Kidney epithelial cell (primary cell): ENCODE measurements around the gene ITPKB. TPM values are rescaled to one million over a fixed set of nuclear protein-coding genes. Genes with fewer than 3 reads are reported as not detected.

Experiments
- DNase-seq: peaks from one replicate; pipeline ENCODE4 v3.0.0-alpha.2; 2010; ENCODE audit warnings: low read depth
- H3K27me3 ChIP-seq: 2 replicates; pipeline ENCODE4 v1.6.0; 2011; ENCODE audit warnings: low read length; ENCODE audit not compliant: control insufficient read depth, insufficient read depth
- H3K36me3 ChIP-seq: 2 replicates; pipeline ENCODE4 v1.5.1; 2011; ENCODE audit warnings: low read length; ENCODE audit not compliant: control insufficient read depth, insufficient read depth
- H3K4me3 ChIP-seq: 2 replicates; pipeline ENCODE4 v1.5.1; 2011; ENCODE audit warnings: low read depth, mild to moderate bottlenecking, control low read depth, low read length
- total RNA-seq: library from RNA; depleted of rRNA; stranded (reverse); fragments of >200 nt; gene quantifications from 2 replicates; pipeline ENCODE4 v1.2.3, GENCODE V29; 2015
- TF ChIP-seq, protein P1 (sequence below): IDR thresholded peaks from 2 replicates; pipeline ENCODE4 v1.5.1; 2011; ENCODE audit warnings: mild to moderate bottlenecking, moderate library complexity, low read length, control low read depth, inconsistent platforms; ENCODE audit not compliant: insufficient read depth, poor library complexity, severe bottlenecking

The ITPKB gene
- total RNA-seq, 1 donor from 2014 or later = 11.7 TPM

DNA sequence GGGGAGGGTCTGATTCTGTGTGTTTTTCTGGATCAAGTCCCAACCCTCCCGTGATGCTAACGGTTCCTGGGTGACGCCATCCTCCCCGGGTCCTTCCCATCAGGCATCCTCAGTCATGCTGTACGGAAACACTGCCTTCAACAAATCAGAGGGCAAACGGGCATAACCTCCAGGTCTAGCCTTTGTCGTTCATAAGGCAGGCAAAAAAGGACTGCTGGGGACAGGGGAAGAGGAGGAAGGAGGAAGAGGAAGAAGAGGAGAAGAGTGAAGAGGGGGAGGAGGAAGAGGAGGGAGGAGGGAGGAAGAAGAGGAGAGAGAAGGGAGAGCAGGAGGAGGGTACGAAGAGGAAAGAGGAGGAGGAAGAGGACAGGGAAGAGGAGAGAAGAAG lies 84.4 kb downstream of the ITPKB start:
- no peaks in the 10 kb centered on the region for H3K36me3 ChIP-seq
- no peak overlapping the region for H3K4me3 ChIP-seq
- H3K27me3 ChIP-seq = no peaks in the 10 kb centered on the region
- TF ChIP-seq, protein P1, sequence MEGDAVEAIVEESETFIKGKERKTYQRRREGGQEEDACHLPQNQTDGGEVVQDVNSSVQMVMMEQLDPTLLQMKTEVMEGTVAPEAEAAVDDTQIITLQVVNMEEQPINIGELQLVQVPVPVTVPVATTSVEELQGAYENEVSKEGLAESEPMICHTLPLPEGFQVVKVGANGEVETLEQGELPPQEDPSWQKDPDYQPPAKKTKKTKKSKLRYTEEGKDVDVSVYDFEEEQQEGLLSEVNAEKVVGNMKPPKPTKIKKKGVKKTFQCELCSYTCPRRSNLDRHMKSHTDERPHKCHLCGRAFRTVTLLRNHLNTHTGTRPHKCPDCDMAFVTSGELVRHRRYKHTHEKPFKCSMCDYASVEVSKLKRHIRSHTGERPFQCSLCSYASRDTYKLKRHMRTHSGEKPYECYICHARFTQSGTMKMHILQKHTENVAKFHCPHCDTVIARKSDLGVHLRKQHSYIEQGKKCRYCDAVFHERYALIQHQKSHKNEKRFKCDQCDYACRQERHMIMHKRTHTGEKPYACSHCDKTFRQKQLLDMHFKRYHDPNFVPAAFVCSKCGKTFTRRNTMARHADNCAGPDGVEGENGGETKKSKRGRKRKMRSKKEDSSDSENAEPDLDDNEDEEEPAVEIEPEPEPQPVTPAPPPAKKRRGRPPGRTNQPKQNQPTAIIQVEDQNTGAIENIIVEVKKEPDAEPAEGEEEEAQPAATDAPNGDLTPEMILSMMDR = no peak
- DNase-seq = no peak

- Histone ChIP-seq H3K27me3 (no peaks in the 10 kb centered on the region), H3K36me3 (no peaks in the 10 kb centered on the region), H3K4me3 (no peak overlapping the region)
- TF ChIP-seq, protein P1 = no peak
- no peak for DNase-seq
These were observed 84.9 kb downstream of the ITPKB start for GRCh38 chr1:226654046-226654667.

- no peak overlapping the region for H3K4me3 ChIP-seq
- TF ChIP-seq, protein P1 = no peak
- DNase-seq = no peak
- no peaks in the 10 kb centered on the region for H3K27me3 ChIP-seq
- no peaks in the 10 kb centered on the region for H3K36me3 ChIP-seq
These were observed 85.7 kb downstream of the ITPKB start for GRCh38 chr1:226653311-226653921.

DNA sequence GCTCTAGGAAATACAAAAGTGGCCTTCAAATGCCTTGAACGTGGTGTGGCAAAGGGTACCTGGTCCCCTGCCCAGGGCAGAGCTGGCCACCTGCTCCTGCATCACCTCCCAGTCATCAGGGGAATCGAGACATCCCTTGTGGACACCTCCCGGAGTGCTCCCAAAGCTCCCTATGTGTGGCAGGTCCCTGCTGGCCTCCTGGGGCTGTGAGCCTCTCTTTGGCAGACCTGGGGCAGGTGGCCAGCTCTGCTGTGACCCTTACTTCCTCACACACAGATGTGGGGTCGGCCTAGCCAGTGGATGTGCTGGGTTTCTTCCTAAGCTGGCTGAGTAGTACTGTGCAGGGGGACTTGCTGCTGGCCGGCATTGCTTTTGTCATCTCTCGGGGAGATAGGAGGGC lies 86.5 kb downstream of the ITPKB start:
- Histone ChIP-seq H3K36me3 (no peaks in the 10 kb centered on the region), H3K4me3 (no peak overlapping the region), H3K27me3 (no peaks in the 10 kb centered on the region)
- DNase-seq = no peak
- TF ChIP-seq, protein P1 = no peak

DNA sequence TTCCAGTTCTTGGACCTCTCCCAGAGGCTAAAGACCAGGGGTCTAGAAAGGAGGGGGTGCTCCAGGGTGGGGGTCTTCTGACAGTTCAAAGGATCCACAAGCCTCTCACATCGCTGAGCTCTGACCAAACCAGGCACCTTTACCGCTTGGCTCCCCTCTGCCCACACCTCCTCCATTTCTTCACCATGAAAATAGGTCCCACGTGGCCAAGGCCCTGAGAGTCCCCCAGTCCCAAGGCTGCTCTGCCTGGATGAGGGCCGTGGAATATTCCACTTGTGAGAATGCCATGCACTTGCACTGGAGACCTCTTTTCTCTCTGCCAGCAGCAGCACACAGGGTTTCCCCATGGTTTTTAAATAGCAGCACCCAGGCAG lies 87.4 kb downstream of the ITPKB start:
- no peak for DNase-seq

More for the DNA sequence above, 87.4 kb downstream of the ITPKB start:
- Histone ChIP-seq H3K36me3 (peaks cover 2% of the 10 kb centered on the region), H3K27me3 (no peaks in the 10 kb centered on the region), H3K4me3 (no peak overlapping the region)
- TF ChIP-seq, protein P1 = no peak
